ENCODE measurements around the gene KCNQ1.

KCNQ1 gene

GRCh38 chr11:2779981-2780849 lies 335.4 kb downstream of the KCNQ1 start:
- in situ Hi-C loops (cut with MboI; ENCODE audit: low sequenced_read_pairs) = no loop called here

- in situ Hi-C loops (cut with MboI; ENCODE audit: low sequenced_read_pairs) = no loop called here
Observed at GRCh38 chr11:2780850-2781407, 336.1 kb downstream of the KCNQ1 start.

DNA sequence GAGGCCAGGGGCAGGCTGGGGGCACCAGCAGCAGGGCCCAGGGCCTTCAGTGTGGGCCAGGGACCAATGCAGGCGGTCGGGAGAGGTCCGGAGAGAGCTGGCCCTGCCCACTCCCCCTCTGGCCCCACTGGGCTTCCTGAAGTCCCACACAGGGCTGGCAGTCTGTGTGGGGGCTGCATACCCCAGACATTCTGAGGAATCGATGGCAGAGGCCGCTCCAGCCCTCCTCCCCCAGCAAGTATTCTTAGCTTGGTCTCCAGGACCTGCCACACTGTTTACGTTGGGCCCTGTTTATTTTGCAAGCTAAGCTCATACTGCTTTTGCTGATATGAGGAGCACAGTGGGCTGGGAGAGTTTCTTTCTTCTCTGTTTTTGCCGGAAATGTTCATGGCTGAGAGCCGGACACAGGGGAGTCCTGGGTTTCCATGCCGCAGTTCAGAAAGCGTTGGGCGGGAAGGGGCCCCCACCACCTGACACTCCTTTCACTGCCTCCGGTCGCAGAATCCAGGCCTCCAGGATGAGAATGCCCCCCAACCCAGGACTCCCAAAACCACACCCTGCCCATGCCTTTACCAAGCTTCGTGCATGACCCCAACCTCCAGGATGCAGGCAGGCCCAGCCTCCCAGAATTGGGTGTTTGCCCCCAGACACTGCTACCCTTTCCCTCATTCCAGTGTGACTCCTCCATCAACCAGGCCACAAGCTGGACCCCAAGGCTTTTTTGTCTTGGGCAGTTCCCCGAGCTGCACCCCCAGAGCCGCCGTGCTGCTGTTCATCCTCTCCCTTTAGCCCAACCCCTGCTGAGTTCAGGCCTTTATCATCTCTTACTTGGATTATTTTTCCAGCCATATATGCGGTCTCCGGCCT lies 336.8 kb downstream of the KCNQ1 start:
- in situ Hi-C loops (cut with MboI; ENCODE audit: low sequenced_read_pairs) = no loop called here

DNA sequence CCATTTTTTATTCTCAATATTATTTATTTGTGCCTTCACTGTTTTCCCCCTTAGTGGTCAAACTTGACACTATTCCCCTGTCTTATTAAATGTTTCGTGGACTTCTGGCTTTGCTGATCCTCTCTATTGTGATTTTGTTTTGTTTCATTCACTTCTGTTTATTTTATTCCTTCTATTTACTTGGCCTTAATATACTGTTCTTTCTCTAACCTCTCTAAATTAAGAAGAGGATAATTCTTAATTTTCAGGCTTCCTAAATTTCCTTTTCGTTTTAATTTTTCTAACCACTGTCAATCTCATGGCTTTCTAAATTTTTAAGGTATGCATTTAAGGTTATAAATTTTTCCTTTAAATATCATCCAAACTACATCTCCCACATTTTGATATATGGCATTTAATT lies 338.0 kb downstream of the KCNQ1 start:
- in situ Hi-C loops (cut with MboI; ENCODE audit: low sequenced_read_pairs) = no loop called here

GRCh38 chr11:2783536-2784082 lies 338.8 kb downstream of the KCNQ1 start:
- in situ Hi-C loops (cut with MboI; ENCODE audit: low sequenced_read_pairs) = no loop called here

GRCh38 chr11:2787816-2788167 lies 343.0 kb downstream of the KCNQ1 start:
- in situ Hi-C loops (cut with MboI; ENCODE audit: low sequenced_read_pairs) = no loop called here

DNA sequence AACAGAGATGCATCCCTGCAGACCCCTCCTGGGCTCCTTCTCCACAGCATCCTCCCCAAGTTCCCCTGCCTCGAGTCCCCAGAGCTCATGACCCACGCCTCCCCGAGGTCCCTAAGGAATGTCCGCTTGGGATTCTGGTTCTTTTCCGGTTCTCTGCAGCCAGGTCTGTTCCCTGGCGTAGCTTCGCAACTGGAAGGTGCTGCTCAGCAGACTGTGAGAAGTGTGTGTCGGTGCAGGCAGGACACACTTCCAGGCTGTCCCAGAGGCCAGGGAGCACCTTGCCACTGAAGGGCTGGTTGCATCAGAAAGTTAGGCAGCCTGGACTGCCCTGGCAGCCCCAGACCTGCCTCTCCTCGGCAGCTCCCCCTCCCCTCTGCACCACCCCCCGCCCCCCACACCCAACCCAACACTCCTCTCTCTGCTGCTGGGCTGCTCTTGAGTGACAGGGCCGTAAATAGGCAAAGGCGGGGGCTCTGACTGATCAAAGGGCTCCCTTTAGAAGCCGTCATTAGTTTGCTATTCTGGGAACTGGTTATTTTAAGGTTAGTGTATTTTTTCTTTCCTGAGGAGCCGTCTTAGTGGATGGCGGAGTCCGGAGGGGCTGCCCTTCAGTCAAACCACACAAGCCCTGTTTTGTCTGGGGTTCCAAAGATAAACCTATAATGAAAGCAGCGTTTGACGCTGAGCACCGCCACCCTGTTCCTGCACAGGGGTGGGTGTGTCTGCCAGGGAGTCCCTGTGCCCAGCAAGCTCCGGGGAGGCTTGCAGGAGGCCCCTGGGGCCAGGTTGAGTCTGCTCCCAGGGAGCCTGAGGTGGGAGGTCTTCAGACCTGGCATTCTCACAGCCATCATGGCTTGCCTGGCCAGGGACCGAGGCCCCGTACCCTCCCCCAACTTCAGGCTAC lies 343.6 kb downstream of the KCNQ1 start:
- in situ Hi-C loops (cut with MboI; ENCODE audit: low sequenced_read_pairs) = no loop called here

- in situ Hi-C loops (cut with MboI; ENCODE audit: low sequenced_read_pairs) = no loop called here
Observed at GRCh38 chr11:2789331-2789730, 344.5 kb downstream of the KCNQ1 start.

DNA sequence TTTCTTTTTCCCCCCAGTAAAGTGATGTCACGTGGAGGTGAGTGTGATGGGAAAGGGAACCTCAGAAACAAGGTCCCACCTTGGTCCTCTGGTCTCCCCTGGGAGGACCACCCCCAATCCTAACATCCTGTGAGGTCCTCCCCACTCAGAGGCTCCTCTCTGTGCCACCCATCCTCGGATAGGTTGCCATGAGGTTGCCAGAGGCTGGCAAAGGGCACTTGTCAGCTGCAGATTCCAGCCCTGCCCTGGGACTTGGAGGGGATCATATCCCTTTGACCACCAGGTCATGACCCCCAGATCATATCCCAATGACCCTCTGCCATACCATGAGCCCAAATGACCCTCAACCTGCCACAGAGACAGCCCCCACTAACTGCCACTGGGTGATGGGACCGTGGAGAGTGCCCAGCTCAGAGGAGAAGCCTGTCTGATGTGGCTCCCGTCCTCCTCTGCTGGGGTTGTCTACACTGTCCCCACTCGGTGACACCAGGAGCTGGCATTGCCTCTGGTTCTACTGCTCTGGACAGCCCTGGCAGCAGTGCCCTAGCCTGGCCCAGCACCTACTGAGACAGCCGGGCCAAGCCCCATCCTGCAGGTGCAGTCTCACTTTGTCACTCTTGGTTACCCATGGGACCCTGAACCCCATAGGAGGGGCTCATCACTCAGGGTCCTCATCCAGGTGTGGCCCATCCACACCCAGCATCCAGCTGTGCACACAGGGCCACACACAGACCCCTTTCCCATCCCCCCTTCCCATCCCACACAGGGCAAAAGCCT lies 345.2 kb downstream of the KCNQ1 start:
- in situ Hi-C loops (cut with MboI; ENCODE audit: low sequenced_read_pairs) = no loop called here

DNA sequence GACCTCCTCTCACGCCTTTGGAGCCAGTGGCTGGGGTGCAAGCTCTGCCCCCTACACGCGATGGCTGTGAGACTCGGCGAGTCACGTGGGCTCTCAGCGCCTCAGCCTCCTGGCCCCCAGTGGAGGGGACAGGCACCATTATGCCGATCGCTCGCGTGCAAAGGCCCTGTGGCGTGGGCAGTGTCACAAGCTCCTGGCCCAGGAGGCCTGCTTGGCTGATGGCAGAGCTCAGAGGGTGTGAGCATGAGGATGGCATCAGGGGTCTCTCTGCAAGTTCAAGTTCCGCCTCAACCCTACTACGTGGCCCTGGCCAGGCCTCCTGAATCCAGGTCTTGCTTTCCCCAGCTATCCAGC lies 345.7 kb downstream of the KCNQ1 start:
- in situ Hi-C loops (cut with MboI; ENCODE audit: low sequenced_read_pairs) = no loop called here

GRCh38 chr11:2791139-2791520 lies 346.3 kb downstream of the KCNQ1 start:
- in situ Hi-C loops (cut with MboI; ENCODE audit: low sequenced_read_pairs) = no loop called here

DNA sequence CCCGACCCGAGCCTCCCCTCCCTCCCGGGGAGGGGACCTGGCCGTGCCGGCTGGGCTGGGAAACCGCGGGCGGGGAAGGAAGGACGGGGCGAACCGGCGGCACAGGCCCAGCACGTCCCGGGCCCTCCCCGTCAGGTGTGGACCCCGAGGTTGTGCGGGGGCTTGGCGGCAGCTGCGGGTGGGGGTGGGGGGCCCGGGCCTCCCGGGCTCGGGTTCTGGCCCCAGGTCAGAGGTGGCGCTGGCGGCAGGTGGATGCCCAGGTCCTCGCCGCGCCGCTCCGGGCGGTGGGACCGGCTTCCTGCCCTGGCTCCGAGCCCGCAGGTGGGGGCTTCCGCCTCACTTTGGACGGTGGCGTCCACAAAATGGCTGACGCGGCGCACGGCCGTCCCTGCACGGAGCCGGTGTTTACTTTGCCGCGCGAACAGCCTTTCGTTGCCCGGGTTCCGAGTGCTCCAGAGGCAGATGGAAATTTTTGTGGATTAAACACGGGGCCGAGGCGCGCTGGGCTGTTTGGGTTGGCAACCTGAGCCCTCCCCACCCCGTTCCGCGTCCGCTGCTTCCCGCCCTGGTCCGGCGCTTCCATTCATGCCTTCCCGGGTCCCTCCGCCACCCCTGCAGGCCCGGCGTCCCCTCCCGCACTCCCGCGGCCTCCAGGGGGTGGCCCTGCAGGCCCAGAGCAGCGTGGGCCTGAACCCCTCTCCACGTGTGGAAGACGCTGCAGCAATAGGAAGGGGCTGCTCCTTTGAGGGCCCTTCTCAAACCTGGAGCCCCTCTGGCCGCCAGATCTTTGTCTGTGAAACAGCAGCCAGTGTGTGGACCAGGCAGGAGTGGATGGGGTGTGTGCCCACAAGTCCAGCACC lies 346.9 kb downstream of the KCNQ1 start:
- in situ Hi-C loops (cut with MboI; ENCODE audit: low sequenced_read_pairs) = no loop called here

- in situ Hi-C loops (cut with MboI; ENCODE audit: low sequenced_read_pairs) = no loop called here
Observed at GRCh38 chr11:2792381-2793250, 347.8 kb downstream of the KCNQ1 start.

DNA sequence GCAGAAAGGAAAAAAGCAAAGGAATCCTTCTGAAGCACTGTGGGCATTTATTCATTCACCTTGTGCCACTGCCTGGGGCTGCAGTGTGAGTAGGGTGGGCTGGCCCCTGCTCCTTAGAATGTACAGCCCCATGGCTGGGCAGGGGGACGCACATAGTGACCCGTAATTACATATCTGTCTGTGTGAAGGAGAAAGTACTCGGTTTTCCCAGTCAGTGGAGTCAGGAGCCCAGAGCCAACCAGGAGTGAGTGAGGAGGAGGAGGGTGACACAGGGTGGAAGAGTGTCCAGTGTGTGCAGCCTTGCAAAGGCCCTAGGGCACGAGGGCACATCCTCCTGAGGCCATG lies 348.9 kb downstream of the KCNQ1 start:
- in situ Hi-C loops (cut with MboI; ENCODE audit: low sequenced_read_pairs) = no loop called here

GRCh38 chr11:2794046-2794967 lies 349.5 kb downstream of the KCNQ1 start:
- in situ Hi-C loops (cut with MboI; ENCODE audit: low sequenced_read_pairs) = no loop called here

DNA sequence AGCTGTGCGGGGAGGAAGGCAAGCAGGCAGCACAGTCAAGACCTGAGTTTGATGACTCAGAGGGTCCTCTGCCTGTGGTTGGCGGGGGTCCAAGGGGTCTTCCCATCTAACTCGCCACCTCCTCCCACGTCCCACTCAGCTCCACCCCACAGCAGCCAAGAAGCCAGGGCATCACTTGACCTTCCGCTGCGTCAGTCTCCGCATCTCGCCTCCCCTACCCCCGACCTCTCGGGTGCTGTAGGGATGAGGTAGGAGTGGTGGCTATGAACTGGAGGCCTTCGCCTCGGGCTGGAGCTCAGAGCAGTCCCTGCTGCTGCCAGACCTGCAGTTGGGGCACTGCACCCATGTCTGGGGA lies 350.1 kb downstream of the KCNQ1 start:
- in situ Hi-C loops (cut with MboI; ENCODE audit: low sequenced_read_pairs) = no loop called here

- in situ Hi-C loops (cut with MboI; ENCODE audit: low sequenced_read_pairs) = no loop called here
Observed at GRCh38 chr11:2795491-2795991, 350.7 kb downstream of the KCNQ1 start.
